Measurements from ENCODE around the gene ADAMTS8. TPM values are rescaled to one million over a fixed set of nuclear protein-coding genes. Genes with fewer than 3 reads are reported as not detected.

The ADAMTS8 gene
- total and polyA plus RNA-seq, 2 donors (not counting 1 experiment from before 2014, with no cell fraction given): 15.0 to 18.8 TPM

- Histone ChIP-seq H2AFZ (ENCODE audit: low read length) (no peak overlapping the region), H3K79me2 (ENCODE audit: control insufficient read depth, insufficient read depth, low read length) (no peaks in the 10 kb centered on the region), H3K36me3 (ENCODE audit: control insufficient read depth, insufficient read depth, low read length) (no peaks in the 10 kb centered on the region), H3K4me2 (ENCODE audit: extremely low read depth, insufficient read depth, low read length) (no peak overlapping the region), H3K27ac (ENCODE audit: insufficient read depth, low read length) (no peak overlapping the region), H3K4me3 (replicated peaks in 1 of 4; ENCODE audit: control extremely low read depth in 1 of 4, insufficient read depth in 1 of 4, low read depth in 3 of 4, low read length in 4 of 4) (no peak overlapping the region), H3K27me3 (ENCODE audit: control insufficient read depth, insufficient read depth, low read length) (peaks cover 5% of the 10 kb centered on the region), H3K9me3 (ENCODE audit: control insufficient read depth, insufficient read depth, low read depth, low read length) (no peaks in the 10 kb centered on the region), H3K9ac (ENCODE audit: insufficient read depth, low read length) (no peak overlapping the region), H3K4me1 (ENCODE audit: control insufficient read depth, extremely low read depth, insufficient read depth, low read length) (peaks cover 17% of the 10 kb centered on the region), H4K20me1 (ENCODE audit: control insufficient read depth, extremely low read depth, insufficient read depth, low read length) (no peaks in the 10 kb centered on the region)
- TF ChIP-seq EZH2 (IDR thresholded peaks at IDR 0.05; ENCODE audit: low read length, missing control alignments) (no peak), CTCF (conservative IDR thresholded peaks at IDR 0.05 in 1 of 2, IDR thresholded peaks at IDR 0.05 in 1 of 2; ENCODE audit: low read depth in 1 of 2, low read length in 2 of 2) (no peak)
- peak in 1 of 2 donors; percentile 36 for DNase-seq (ENCODE audit: low read depth in 2 of 2)
Measured at GRCh38 chr11:130386056-130386455, 42.4 kb downstream of the ADAMTS8 start.

DNA sequence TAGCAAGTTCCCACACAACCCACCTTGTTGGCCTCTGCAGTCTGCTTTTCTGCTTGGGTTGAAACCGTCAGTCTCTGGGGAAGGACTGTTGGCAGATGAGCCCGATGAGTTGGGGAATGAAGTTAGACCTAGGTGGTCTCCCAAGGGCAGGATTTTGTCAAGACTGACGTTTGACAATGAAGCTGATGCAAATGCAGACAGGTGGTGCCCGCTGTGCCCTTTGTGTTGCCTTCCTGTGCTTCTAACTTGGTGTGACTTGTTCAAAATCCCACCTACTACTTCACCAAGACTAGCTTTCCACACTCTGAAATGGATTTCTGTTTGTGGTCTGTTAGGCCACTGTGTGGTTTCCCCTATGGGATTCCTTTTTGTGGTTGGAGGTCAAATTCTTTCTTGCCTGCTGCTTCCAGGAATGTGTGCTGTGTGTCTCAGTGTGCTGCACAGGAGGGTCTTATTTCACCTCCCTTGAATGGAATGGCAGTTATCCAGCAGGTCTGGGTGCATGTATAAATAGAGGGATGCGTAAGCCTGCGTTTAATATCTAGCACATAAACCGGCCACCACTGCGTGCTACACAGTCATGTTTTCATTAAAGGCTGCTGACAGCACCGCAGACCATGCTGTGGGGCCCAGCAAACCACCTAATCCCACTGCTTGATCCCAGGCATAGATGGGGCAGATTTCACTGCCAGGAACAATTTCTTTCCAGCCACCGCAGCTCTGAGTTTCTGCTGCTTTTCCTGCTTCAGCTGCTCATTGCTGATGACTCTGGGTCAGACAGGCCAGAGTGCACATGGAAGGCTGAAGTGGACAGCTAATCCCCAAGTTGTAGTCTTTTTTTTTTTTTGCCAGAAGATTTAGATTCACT is 44.8 kb downstream of the ADAMTS8 start:
- peak; percentile 83 to 100 for DNase-seq (ENCODE audit: low read depth in 2 of 2)
- TF ChIP-seq CTCF (conservative IDR thresholded peaks at IDR 0.05 in 1 of 2, IDR thresholded peaks at IDR 0.05 in 1 of 2; ENCODE audit: low read depth in 1 of 2, low read length in 2 of 2) (no peak), EZH2 (IDR thresholded peaks at IDR 0.05; ENCODE audit: low read length, missing control alignments) (no peak)

DNA sequence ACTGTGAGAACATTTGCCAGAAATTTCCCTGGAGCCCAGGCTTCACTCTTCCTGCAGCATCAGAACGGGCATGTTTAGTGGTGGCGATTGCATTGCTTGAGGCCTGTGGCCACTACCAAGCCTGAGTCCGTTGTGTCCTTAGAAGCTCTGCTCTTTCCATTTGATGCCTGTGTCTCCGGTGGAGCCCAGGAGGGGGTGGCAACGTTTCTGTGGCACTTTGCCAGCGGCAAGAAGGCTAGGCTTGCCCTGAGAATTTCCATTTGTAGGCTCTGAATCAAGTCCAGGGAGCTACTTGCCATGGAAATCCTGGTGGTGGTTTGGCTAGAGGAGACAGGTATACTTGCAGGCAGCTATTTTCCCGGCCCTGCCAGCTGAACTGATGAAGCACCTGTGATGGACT is 47.1 kb downstream of the ADAMTS8 start:
- H3K27me3 ChIP-seq (ENCODE audit: control insufficient read depth, insufficient read depth, low read length): peaks cover 11% of the 10 kb centered on the region
- no peak overlapping the region for H2AFZ ChIP-seq (ENCODE audit: low read length)
- H4K20me1 ChIP-seq (ENCODE audit: control insufficient read depth, extremely low read depth, insufficient read depth, low read length): no peaks in the 10 kb centered on the region
- no peak overlapping the region for H3K27ac ChIP-seq (ENCODE audit: insufficient read depth, low read length)
- H3K4me2 ChIP-seq (ENCODE audit: extremely low read depth, insufficient read depth, low read length): no peak overlapping the region
- H3K79me2 ChIP-seq (ENCODE audit: control insufficient read depth, insufficient read depth, low read length): no peaks in the 10 kb centered on the region
- TF ChIP-seq CTCF (conservative IDR thresholded peaks at IDR 0.05 in 1 of 2, IDR thresholded peaks at IDR 0.05 in 1 of 2; ENCODE audit: low read depth in 1 of 2, low read length in 2 of 2) (no peak), EZH2 (IDR thresholded peaks at IDR 0.05; ENCODE audit: low read length, missing control alignments) (no peak)
- no peaks in the 10 kb centered on the region for H3K36me3 ChIP-seq (ENCODE audit: control insufficient read depth, insufficient read depth, low read length)
- H3K4me1 ChIP-seq (ENCODE audit: control insufficient read depth, extremely low read depth, insufficient read depth, low read length): peaks cover 8% of the 10 kb centered on the region
- no peak for DNase-seq (ENCODE audit: low read depth in 2 of 2)
- H3K9me3 ChIP-seq (ENCODE audit: control insufficient read depth, insufficient read depth, low read depth, low read length): no peaks in the 10 kb centered on the region
- no peak overlapping the region for H3K4me3 ChIP-seq (replicated peaks in 1 of 4; ENCODE audit: control extremely low read depth in 1 of 4, insufficient read depth in 1 of 4, low read depth in 3 of 4, low read length in 4 of 4)
- H3K9ac ChIP-seq (ENCODE audit: insufficient read depth, low read length): no peak overlapping the region

More for the DNA sequence above, 44.8 kb downstream of the ADAMTS8 start:
- H3K27ac ChIP-seq (ENCODE audit: insufficient read depth, low read length): no peak overlapping the region
- H4K20me1 ChIP-seq (ENCODE audit: control insufficient read depth, extremely low read depth, insufficient read depth, low read length): no peaks in the 10 kb centered on the region
- no peaks in the 10 kb centered on the region for H3K79me2 ChIP-seq (ENCODE audit: control insufficient read depth, insufficient read depth, low read length)
- H3K36me3 ChIP-seq (ENCODE audit: control insufficient read depth, insufficient read depth, low read length): no peaks in the 10 kb centered on the region
- H3K9ac ChIP-seq (ENCODE audit: insufficient read depth, low read length): no peak overlapping the region
- peaks cover 8% of the 10 kb centered on the region for H3K4me1 ChIP-seq (ENCODE audit: control insufficient read depth, extremely low read depth, insufficient read depth, low read length)
- H2AFZ ChIP-seq (ENCODE audit: low read length): no peak overlapping the region
- peaks cover 7% of the 10 kb centered on the region for H3K27me3 ChIP-seq (ENCODE audit: control insufficient read depth, insufficient read depth, low read length)
- H3K4me2 ChIP-seq (ENCODE audit: extremely low read depth, insufficient read depth, low read length): no peak overlapping the region
- H3K4me3 ChIP-seq (replicated peaks in 1 of 4; ENCODE audit: control extremely low read depth in 1 of 4, insufficient read depth in 1 of 4, low read depth in 3 of 4, low read length in 4 of 4): no peak overlapping the region
- H3K9me3 ChIP-seq (ENCODE audit: control insufficient read depth, insufficient read depth, low read depth, low read length): no peaks in the 10 kb centered on the region
